GM21576 (cell line): ENCODE measurements around the gene ARHGAP15.

Source experiments
- ATAC-seq: cut with Tn5 transposase; IDR thresholded peaks from one replicate; pipeline ENCODE4 v1.9.1; 2021; ENCODE audit warnings: mild to moderate bottlenecking, moderate library complexity; ENCODE audit not compliant: unreplicated experiment

Gene ARHGAP15

DNA sequence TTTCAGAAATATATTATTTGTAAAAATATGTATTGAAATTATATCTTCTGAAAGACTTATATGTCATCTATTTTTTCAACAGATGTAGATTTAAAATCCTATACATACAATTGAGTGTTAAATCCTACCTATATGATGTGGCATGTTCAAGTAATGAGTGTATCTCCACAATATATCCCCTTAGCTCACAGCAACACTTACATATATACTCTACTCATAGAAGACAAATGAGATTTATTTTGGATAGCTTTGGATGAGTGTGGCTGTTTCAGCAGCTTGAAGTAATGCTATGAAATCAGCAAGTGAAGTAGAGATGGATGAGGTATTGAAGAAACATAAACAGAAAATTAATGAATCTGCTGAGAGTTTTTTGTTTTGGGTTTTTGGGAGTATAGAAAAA, 263.1 kb downstream of the ARHGAP15 start:
- ATAC-seq = no peak

DNA sequence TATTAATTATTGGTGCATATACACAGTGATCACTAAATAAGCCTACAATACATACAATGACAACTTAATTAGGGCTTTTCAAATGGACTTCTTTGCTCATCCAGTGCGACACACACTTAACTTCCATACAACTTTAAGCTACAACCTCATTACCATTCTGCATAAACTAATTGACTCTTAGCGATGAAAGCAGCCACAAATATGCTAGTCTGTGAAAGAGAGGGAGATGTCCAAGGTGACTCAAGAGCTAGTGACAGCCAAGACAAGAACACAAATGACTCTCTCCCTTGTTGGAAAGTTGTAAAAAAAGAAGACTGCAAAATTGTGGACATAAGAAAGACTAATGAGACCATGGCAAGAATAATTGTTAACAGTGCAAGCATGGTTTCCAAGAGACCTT, 264.8 kb downstream of the ARHGAP15 start:
- ATAC-seq = no peak

GRCh38 chr2:143397884-143398614, 268.8 kb downstream of the ARHGAP15 start:
- peak; percentile 79 for ATAC-seq

DNA sequence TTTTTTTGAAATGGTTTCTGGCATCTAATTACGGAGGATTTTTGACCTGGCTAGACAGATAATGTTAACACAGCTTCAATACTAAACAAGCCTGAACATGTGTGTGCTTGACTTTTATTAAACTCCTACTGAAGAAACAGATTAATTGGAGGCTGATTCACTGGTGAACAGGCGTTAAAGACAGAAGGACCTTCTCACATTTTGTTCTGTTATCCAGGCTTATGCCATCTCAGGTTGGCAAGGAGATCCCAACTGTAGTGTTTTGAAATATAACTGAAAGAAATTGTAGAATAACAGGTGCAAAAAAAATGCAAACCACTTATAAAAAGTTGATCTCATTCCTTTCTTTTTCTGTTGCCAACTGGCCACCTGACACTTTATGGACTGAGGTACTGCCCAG, 269.6 kb downstream of the ARHGAP15 start:
- no peak for ATAC-seq

DNA sequence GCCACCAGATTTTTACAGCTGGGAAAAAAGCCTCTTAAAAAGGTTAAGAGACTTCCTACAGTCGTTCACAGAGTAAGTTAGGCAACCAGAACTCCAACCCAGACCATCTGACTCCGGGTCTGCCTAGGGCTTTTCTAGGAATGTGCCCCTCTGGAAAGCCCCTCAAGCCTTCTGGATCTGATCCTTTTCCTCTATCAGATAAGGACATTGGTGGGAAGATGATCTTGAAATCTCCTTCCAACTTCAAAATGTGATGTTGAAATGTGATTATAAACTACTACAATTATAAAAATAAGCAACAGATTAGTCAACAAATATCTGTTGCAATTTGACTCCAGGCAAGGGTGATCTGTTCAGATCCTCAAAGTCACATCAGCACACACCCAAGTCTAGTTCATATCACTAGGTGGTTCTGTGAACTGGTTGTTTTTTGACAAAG, 270.4 kb downstream of the ARHGAP15 start:
- no peak for ATAC-seq

- ATAC-seq = no peak
Observed at GRCh38 chr2:143401861-143402260, 272.6 kb downstream of the ARHGAP15 start.

DNA sequence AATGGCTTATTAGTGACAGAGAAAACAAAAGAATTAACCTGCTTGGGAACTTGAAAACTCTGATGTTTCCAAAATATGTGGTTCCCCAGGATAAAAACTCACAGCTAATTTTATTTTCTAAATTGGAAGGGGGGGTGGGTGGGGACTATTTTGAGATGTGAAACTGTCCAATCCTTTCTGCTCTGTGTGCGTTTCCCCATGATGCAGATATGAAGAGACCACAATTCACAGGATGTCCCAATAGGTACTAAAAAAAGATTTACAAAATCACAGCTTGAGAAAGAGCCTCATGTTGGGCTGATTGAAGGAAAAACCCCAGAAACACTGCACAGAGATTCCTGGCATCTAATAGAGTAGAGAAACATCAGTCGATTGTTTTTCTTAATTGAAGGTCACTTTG, 273.2 kb downstream of the ARHGAP15 start:
- ATAC-seq = no peak

DNA sequence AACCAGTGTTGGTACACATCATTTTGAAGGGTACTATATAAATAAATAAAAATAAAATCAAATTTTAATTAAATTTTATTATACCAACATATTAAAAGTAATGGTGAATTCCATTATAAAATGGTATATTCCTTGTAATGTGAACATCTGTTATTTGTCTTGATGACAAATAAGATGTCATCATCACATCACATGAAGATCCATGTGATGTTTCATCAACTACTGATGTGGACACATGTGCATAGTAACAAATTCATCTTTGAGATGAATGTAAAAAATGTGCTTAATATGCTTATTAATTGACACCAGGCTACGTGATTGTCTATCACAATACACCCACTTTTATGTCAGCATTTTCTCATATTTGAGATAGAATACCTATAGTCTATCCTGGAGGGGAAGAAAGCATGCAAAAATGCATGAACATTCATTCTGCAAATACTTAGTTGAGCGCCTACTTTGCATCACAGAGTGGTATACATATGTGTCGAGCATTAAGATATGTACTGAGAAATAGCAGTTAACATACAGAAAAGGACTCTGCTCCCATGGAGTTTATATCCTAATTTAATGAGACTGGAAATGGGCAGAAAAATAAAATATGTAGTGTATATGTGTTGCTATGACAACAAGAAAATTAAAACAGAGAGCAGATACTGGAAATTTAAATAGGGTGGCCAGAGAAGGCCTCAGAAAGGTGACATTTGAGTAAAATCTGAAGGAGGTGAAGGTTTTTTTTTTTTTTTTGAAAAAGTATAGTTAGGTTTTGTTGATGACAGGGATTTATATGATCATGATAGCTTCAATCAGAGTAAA, 281.1 kb downstream of the ARHGAP15 start:
- ATAC-seq = no peak

DNA sequence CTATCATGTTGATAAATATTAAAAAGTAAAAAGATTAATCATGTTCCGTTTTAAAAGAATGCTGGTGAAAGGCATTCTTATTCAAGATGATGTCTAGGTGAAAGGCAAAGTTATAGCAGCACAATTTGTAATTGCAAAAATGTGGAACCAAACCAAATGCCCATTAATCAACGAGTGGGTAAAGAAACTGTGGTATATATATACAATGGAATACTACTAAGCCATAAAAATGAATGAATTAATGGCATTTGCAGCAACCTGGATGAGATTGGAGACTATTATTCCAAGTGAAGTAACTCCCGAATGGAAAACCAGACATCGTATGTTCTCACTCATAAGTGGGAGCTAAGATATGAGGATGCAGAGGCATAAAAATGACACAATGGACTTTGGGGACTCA, 286.4 kb downstream of the ARHGAP15 start:
- no peak for ATAC-seq

DNA sequence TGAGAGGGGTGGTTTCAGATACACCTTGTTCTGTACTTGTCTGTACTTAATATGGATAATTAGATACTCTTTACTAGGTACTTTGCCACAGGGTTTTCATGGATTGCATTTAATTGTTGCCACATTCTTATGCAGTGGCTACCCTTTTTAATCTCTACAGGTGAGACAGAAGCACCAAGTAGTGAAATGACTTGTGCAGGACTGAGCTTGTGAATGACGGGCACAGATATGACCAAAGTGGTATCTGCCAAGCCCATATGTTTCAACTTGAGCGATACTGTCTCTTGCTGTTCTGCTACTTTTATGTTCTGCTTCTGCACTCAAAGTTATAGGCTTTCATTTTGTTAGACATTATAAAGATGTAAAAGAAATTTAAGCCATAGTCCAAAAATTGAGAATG, 288.2 kb downstream of the ARHGAP15 start:
- ATAC-seq = no peak

- no peak for ATAC-seq
Observed at GRCh38 chr2:143420313-143420712, 291.1 kb downstream of the ARHGAP15 start.

- ATAC-seq = peak; percentile 81
Observed at GRCh38 chr2:143422681-143423080, 293.5 kb downstream of the ARHGAP15 start.

DNA sequence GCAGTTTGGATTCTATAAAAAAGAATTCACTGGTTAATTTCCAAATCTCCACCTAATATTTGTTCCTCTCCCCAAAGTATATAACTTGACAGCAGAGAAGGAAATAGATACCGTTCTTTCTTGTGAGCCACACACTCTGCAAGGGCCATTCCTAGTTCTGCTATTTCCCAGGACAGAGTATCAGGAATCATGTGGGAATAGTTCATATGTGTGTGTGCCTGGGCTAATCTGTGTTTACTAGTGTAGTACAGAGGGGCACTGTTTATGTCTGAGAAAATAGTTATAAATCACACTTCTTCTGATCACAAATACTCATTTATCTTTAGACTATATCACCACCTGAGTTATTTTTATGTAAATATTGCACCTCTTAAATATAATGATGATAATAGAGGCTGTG, 296.7 kb downstream of the ARHGAP15 start:
- no peak for ATAC-seq

GRCh38 chr2:143426296-143426695, 297.1 kb downstream of the ARHGAP15 start:
- ATAC-seq = no peak

GRCh38 chr2:143428700-143429099, 299.5 kb downstream of the ARHGAP15 start:
- ATAC-seq = no peak

GRCh38 chr2:143429932-143430679, 300.9 kb downstream of the ARHGAP15 start:
- no peak for ATAC-seq

DNA sequence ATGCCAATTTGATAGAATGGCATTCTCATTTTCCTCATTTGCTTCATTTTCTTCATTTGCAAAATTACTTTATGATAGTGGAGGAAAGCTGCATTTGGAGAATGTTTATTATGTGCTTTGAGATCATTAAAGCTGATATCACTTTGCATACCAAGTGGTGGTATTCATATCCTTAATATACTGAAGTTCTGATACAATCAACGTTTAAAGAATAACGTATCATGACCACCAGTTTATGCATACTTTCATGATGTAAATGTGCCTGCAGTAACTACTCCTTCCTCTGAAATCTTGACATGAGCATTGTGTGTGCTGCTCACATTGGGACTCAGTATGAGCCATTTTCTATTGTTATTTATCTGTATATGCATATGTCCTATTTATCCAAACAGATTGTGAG, 302.1 kb downstream of the ARHGAP15 start:
- ATAC-seq = no peak

DNA sequence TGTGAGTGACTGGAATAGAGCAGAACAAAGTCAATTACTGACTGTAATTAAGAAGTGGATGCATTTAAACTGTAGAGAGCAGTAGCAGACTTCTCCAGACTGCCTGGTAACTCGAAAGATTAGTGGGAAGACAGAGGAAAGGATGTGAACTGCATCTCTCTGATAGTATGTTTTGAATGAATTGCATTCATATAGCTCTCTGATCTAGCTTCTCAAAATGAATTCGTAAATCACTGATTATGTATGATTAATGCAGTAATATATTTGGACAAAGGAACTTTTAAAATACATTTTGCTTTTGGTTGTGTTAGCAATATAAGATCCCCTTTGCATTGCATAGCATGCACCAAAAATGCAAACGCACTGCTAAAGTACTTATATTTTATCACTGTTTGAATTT, 304.0 kb downstream of the ARHGAP15 start:
- ATAC-seq = no peak

- ATAC-seq = no peak
Observed at GRCh38 chr2:143433840-143434239, 304.6 kb downstream of the ARHGAP15 start.

- ATAC-seq = no peak
Observed at GRCh38 chr2:143434445-143434844, 305.2 kb downstream of the ARHGAP15 start.

DNA sequence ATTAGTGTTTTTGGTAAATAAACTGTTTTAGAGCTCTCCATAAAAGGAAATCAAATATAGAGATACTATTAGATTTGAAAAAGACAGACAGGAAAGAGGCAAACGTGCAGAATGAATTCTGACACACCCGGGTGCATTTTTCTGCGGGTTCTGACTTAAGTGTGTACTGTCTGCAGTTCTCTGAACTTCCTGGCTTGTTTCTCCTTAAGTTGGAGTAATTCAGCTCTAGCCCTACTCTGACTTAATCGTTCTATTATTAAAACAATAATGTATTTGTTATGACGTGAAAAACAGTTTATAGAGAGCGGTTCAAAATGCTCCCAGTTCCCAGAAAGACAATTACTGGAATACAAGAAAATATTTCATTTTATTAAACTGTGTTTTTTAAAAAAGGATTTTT, 305.9 kb downstream of the ARHGAP15 start:
- no peak for ATAC-seq

DNA sequence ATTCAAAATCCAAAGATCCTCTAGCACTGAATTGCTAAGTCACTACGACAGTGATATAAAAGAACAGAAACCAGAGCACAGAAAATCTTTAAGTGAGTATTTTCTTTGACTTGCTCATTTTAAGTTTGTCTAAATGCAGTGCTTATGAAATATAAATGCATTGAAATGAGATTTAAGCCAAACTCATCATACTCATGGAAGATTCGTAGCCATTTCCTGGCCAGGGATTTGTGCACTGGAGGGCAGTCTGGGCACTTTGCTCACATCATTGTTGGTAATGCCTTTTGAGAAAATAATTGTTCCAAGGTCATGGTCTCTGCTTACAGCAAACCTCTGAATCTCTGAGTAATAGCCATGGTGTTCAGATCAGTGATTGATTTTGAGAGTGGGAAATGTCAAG, 307.7 kb downstream of the ARHGAP15 start:
- no peak for ATAC-seq
